ENCODE data around the gene GSK3A. TPM values are rescaled to one million over a fixed set of nuclear protein-coding genes. Genes with fewer than 3 reads are reported as not detected.

GSK3A gene
- total and polyA plus RNA-seq, 9 of the 15 experiments (the other 6 are each of a cell fraction or from before 2014, with no cell fraction given): 0.62 to 90.7 (median 33.3) TPM

GRCh38 chr19:42269478-42270345 lies 27.3 kb upstream of the GSK3A start (continued):
- TF ChIP-seq ASH1L (IDR thresholded peaks at IDR 0.05; ENCODE audit: borderline replicate concordance, low read depth, partially characterized antibody) (no peak), LARP7 (IDR thresholded peaks at IDR 0.05) (0 out of 2 replicates have a peak, but pooled peaks have one; percentile 67), ZNF76 (CRISPR knock-in tag; IDR thresholded peaks at IDR 0.05; ENCODE audit: borderline replicate concordance) (no peak), ZKSCAN3 (CRISPR knock-in tag; IDR thresholded peaks at IDR 0.05) (no peak), FOXK1 (CRISPR knock-in tag; IDR thresholded peaks at IDR 0.05; ENCODE audit: borderline replicate concordance) (no peak), ZNF239 (CRISPR knock-in tag; IDR thresholded peaks at IDR 0.05) (no peak), ZNF324 (CRISPR knock-in tag; IDR thresholded peaks at IDR 0.05) (no peak), HDAC1 (IDR thresholded peaks at IDR 0.05) (peak in 1 of 2 experiments; percentile 88; a peak in 2 of 4 replicates), TRIM24 (IDR thresholded peaks at IDR 0.05) (no peak), JUNB (CRISPR knock-in tag; conservative IDR thresholded peaks at IDR 0.05) (no peak), CSDE1 (IDR thresholded peaks at IDR 0.05) (0 out of 4 replicates have a peak, but pooled peaks of 1 of the 2 experiments have one; percentile 46), MIER1 (IDR thresholded peaks at IDR 0.05; ENCODE audit: low read depth) (no peak), SRSF9 (IDR thresholded peaks at IDR 0.05; ENCODE audit: borderline replicate concordance, low read depth, low read length) (no peak), ZNF197 (CRISPR knock-in tag; IDR thresholded peaks at IDR 0.05; ENCODE audit: low read depth) (no peak), SRSF7 (optimal IDR thresholded peaks at IDR 0.05; ENCODE audit: low read depth, low read length) (no peak)
- TF ChIP-seq, protein P1, sequence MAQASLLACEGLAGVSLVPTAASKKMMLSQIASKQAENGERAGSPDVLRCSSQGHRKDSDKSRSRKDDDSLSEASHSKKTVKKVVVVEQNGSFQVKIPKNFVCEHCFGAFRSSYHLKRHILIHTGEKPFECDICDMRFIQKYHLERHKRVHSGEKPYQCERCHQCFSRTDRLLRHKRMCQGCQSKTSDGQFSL (CRISPR knock-in tag; IDR thresholded peaks at IDR 0.05): no peak
- TF ChIP-seq, protein P1 (tag; IDR thresholded peaks at IDR 0.05): no peak
- TF ChIP-seq, protein P2, sequence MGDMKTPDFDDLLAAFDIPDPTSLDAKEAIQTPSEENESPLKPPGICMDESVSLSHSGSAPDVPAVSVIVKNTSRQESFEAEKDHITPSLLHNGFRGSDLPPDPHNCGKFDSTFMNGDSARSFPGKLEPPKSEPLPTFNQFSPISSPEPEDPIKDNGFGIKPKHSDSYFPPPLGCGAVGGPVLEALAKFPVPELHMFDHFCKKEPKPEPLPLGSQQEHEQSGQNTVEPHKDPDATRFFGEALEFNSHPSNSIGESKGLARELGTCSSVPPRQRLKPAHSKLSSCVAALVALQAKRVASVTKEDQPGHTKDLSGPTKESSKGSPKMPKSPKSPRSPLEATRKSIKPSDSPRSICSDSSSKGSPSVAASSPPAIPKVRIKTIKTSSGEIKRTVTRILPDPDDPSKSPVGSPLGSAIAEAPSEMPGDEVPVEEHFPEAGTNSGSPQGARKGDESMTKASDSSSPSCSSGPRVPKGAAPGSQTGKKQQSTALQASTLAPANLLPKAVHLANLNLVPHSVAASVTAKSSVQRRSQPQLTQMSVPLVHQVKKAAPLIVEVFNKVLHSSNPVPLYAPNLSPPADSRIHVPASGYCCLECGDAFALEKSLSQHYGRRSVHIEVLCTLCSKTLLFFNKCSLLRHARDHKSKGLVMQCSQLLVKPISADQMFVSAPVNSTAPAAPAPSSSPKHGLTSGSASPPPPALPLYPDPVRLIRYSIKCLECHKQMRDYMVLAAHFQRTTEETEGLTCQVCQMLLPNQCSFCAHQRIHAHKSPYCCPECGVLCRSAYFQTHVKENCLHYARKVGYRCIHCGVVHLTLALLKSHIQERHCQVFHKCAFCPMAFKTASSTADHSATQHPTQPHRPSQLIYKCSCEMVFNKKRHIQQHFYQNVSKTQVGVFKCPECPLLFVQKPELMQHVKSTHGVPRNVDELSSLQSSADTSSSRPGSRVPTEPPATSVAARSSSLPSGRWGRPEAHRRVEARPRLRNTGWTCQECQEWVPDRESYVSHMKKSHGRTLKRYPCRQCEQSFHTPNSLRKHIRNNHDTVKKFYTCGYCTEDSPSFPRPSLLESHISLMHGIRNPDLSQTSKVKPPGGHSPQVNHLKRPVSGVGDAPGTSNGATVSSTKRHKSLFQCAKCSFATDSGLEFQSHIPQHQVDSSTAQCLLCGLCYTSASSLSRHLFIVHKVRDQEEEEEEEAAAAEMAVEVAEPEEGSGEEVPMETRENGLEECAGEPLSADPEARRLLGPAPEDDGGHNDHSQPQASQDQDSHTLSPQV (IDR thresholded peaks at IDR 0.05): no peak
- TF ChIP-seq, protein P3, sequence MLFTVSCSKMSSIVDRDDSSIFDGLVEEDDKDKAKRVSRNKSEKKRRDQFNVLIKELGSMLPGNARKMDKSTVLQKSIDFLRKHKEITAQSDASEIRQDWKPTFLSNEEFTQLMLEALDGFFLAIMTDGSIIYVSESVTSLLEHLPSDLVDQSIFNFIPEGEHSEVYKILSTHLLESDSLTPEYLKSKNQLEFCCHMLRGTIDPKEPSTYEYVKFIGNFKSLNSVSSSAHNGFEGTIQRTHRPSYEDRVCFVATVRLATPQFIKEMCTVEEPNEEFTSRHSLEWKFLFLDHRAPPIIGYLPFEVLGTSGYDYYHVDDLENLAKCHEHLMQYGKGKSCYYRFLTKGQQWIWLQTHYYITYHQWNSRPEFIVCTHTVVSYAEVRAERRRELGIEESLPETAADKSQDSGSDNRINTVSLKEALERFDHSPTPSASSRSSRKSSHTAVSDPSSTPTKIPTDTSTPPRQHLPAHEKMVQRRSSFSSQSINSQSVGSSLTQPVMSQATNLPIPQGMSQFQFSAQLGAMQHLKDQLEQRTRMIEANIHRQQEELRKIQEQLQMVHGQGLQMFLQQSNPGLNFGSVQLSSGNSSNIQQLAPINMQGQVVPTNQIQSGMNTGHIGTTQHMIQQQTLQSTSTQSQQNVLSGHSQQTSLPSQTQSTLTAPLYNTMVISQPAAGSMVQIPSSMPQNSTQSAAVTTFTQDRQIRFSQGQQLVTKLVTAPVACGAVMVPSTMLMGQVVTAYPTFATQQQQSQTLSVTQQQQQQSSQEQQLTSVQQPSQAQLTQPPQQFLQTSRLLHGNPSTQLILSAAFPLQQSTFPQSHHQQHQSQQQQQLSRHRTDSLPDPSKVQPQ (CRISPR knock-in tag; IDR thresholded peaks at IDR 0.05; ENCODE audit: borderline replicate concordance): no peak
- TF ChIP-seq, protein P4, sequence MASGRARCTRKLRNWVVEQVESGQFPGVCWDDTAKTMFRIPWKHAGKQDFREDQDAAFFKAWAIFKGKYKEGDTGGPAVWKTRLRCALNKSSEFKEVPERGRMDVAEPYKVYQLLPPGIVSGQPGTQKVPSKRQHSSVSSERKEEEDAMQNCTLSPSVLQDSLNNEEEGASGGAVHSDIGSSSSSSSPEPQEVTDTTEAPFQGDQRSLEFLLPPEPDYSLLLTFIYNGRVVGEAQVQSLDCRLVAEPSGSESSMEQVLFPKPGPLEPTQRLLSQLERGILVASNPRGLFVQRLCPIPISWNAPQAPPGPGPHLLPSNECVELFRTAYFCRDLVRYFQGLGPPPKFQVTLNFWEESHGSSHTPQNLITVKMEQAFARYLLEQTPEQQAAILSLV (tag; IDR thresholded peaks at IDR 0.05): no peak
